Stomach smooth muscle (tissue), 2 donors: ENCODE measurements around the gene SLC29A3.

Experiments used
- H3K27ac ChIP-seq: one replicate; pipeline ENCODE4 v1.7.0; 2013; ENCODE audit warnings: mild to moderate bottlenecking, low read length, inconsistent platforms
- H3K27me3 ChIP-seq, 2 donors: one replicate each; pipeline ENCODE4 v1.7.0; 2013; ENCODE audit warnings: low read length in 2 of 2; ENCODE audit not compliant: insufficient read depth in 2 of 2, control insufficient read depth in 1 of 2
- H3K36me3 ChIP-seq, 2 donors: one replicate each; pipeline ENCODE4 v1.7.0; 2013; ENCODE audit warnings: low read length in 2 of 2; ENCODE audit not compliant: control insufficient read depth in 2 of 2, insufficient read depth in 2 of 2
- H3K4me1 ChIP-seq: one replicate; pipeline ENCODE4 v1.7.0; 2013; ENCODE audit warnings: low read length; ENCODE audit not compliant: control insufficient read depth, insufficient read depth
- H3K4me3 ChIP-seq, 2 donors: one replicate each; pipeline ENCODE4 v1.7.0; 2013; ENCODE audit warnings: low read length in 2 of 2
- H3K9ac ChIP-seq, 2 donors: one replicate each; pipeline ENCODE4 v1.7.0; 2013; ENCODE audit warnings: low read length in 2 of 2, mild to moderate bottlenecking in 1 of 2
- H3K9me3 ChIP-seq, 2 donors: one replicate each; pipeline ENCODE4 v1.7.0; 2013; ENCODE audit warnings: low read length in 2 of 2; ENCODE audit not compliant: control insufficient read depth in 2 of 2
- donor health status: healthy.
- donor health status: Pancreatic carcinoma.

The SLC29A3 gene

GRCh38 chr10:71337219-71337701 lies 18.2 kb downstream of the SLC29A3 start:
- H3K36me3 ChIP-seq = peaks cover 0 to 4% of the 10 kb centered on the region in 2 donors
- H3K9ac ChIP-seq = no peak overlapping the region
- H3K27me3 ChIP-seq = no peaks in the 10 kb centered on the region
- no peak overlapping the region for H3K4me3 ChIP-seq
- H3K27ac ChIP-seq = no peak overlapping the region
- no peaks in the 10 kb centered on the region for H3K9me3 ChIP-seq
- H3K4me1 ChIP-seq = no peaks in the 10 kb centered on the region

GRCh38 chr10:71338728-71339495 lies 19.9 kb downstream of the SLC29A3 start:
- H3K9ac ChIP-seq = no peak overlapping the region
- no peaks in the 10 kb centered on the region for H3K9me3 ChIP-seq
- no peaks in the 10 kb centered on the region for H3K4me1 ChIP-seq
- no peak overlapping the region for H3K4me3 ChIP-seq
- no peak overlapping the region for H3K27ac ChIP-seq
- peaks cover 0 to 4% of the 10 kb centered on the region in 2 donors for H3K36me3 ChIP-seq
- H3K27me3 ChIP-seq = no peaks in the 10 kb centered on the region

GRCh38 chr10:71339796-71340589 lies 20.9 kb downstream of the SLC29A3 start:
- Histone ChIP-seq H3K36me3 (peaks cover 0 to 4% of the 10 kb centered on the region in 2 donors), H3K4me1 (no peaks in the 10 kb centered on the region), H3K27ac (no peak overlapping the region), H3K9ac (no peak overlapping the region), H3K4me3 (no peak overlapping the region), H3K27me3 (no peaks in the 10 kb centered on the region), H3K9me3 (no peaks in the 10 kb centered on the region)

DNA sequence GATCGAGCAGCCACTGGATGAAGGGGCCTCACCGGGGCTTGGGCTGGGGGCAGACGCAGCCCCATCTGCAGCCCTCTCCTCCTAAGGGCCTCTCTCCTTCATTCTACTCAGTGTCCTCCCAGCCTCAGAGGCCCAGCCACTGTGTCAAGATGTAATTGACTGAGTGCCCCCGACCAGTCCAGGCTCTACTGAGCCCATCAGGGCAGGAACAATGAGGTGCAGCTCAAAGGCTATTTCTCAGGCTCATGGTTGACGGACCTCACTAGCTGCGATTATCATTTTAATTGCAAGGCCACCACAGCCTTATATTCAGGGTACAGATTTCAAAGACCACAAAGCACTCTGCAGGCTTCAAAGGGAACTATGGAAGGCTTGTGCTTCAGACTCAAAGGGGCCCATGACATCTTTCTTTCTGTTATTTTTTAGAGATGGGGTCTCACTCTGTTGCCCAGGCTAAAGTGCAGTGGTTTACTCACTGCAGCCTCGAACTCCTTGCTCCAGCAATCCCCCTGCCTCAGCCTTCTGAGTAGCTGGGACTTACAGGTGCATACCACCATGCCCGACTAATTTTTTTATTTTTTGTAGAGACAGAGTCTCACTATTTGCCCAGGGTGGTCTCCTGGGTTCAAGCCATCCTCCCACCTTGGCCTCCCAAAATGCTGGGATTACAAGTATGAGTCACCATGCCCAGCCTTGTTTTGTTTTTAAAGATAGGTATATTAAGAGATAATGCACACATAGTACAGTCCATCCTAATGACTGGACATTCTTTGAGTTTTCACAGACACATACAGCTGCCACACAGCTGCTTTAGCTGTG lies 23.7 kb downstream of the SLC29A3 start:
- Histone ChIP-seq H3K4me1 (no peaks in the 10 kb centered on the region), H3K27ac (no peak overlapping the region), H3K9ac (no peak overlapping the region), H3K36me3 (peaks cover 0 to 4% of the 10 kb centered on the region in 2 donors), H3K9me3 (no peaks in the 10 kb centered on the region), H3K27me3 (no peaks in the 10 kb centered on the region), H3K4me3 (no peak overlapping the region)

- Histone ChIP-seq H3K27ac (no peak overlapping the region), H3K4me1 (no peaks in the 10 kb centered on the region), H3K9ac (no peak overlapping the region), H3K9me3 (no peaks in the 10 kb centered on the region), H3K4me3 (no peak overlapping the region), H3K36me3 (peaks cover 0 to 4% of the 10 kb centered on the region in 2 donors), H3K27me3 (no peaks in the 10 kb centered on the region)
These were observed 24.3 kb downstream of the SLC29A3 start for GRCh38 chr10:71343392-71343773.

DNA sequence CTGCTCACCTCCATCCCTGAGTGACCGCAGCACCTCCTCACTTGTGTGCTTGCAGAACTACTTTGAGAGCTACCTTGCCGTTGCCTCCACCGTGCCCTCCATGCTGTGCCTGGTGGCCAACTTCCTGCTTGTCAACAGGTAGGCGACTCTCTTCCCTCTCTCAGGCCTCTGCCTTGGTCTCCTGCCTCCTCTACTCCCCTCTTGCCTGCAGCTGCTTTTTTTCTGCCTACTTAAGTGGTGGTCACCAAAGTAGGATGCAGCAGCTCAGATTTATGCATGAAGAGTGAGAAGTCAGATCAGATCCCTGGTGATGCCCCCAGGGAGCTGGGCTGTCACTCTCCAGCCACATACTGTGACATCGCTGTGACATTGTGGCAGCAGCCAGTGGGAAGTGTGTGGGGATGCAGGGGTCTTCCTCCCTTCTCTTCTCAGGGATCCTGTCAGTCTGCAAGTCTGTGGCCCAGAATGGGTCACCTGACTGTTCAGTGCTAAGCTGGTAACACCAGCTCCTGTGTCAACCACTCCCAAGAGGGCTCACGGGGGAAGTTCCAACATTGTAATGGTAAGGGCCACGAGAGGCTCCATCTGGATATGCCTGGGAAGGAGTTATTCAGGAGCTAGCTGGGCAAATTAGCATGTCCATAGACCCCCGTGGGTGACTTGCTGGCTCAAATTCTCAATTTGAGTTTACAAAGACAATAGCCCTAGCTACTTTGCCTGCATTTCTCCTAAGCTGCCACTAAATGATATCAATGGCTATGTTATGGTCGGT lies 25.3 kb downstream of the SLC29A3 start:
- Histone ChIP-seq H3K36me3 (peaks cover 0 to 2% of the 10 kb centered on the region in 2 donors), H3K9ac (no peak overlapping the region), H3K4me3 (no peak overlapping the region), H3K27me3 (no peaks in the 10 kb centered on the region), H3K27ac (no peak overlapping the region), H3K4me1 (no peaks in the 10 kb centered on the region), H3K9me3 (no peaks in the 10 kb centered on the region)

- Histone ChIP-seq H3K9ac (no peak overlapping the region), H3K36me3 (peaks cover 0 to 2% of the 10 kb centered on the region in 2 donors), H3K27me3 (no peaks in the 10 kb centered on the region), H3K27ac (no peak overlapping the region), H3K9me3 (no peaks in the 10 kb centered on the region), H3K4me1 (no peaks in the 10 kb centered on the region), H3K4me3 (no peak overlapping the region)
These were observed 26.0 kb downstream of the SLC29A3 start for GRCh38 chr10:71344993-71345480.

- H3K9me3 ChIP-seq = no peaks in the 10 kb centered on the region
- no peaks in the 10 kb centered on the region for H3K36me3 ChIP-seq
- H3K4me1 ChIP-seq = no peaks in the 10 kb centered on the region
- no peak overlapping the region for H3K4me3 ChIP-seq
- H3K27me3 ChIP-seq = no peaks in the 10 kb centered on the region
- no peak overlapping the region for H3K9ac ChIP-seq
- no peak overlapping the region for H3K27ac ChIP-seq
These were observed 26.6 kb downstream of the SLC29A3 start for GRCh38 chr10:71345694-71346093.

DNA sequence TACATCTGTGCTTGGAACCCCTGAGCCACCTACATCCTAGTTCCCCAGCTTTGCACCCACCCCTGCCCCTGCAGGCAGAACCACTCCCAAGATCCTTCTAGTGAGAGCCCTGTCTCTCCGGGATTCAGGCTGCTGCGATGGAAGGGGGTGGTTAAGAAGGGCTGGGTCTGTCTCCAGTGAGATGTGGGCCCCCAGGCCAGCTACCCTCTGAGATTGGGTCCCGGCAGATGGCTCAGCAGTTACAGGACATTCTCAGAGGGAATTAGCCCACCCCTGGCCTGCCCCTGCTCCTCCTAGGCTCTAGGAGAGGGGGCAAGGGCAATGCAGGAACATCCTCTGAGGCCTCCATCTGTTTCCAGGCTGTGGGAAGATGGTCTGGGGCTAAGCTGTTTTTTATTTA lies 27.7 kb downstream of the SLC29A3 start:
- Histone ChIP-seq H3K27ac (no peak overlapping the region), H3K4me1 (no peaks in the 10 kb centered on the region)

More for the DNA sequence above, 27.7 kb downstream of the SLC29A3 start:
- H3K9ac ChIP-seq = no peak overlapping the region
- H3K4me3 ChIP-seq = no peak overlapping the region
- no peaks in the 10 kb centered on the region for H3K27me3 ChIP-seq
- H3K36me3 ChIP-seq = peaks cover 0 to 2% of the 10 kb centered on the region in 2 donors
- H3K9me3 ChIP-seq = no peaks in the 10 kb centered on the region
